ENCODE data around the gene ARHGAP15. TPM values are rescaled to one million over a fixed set of nuclear protein-coding genes. Genes with fewer than 3 reads are reported as not detected.

Gene ARHGAP15
- total and polyA plus RNA-seq, 7 experiments from 2014 or later: 164 to 311 (median 201) TPM

DNA sequence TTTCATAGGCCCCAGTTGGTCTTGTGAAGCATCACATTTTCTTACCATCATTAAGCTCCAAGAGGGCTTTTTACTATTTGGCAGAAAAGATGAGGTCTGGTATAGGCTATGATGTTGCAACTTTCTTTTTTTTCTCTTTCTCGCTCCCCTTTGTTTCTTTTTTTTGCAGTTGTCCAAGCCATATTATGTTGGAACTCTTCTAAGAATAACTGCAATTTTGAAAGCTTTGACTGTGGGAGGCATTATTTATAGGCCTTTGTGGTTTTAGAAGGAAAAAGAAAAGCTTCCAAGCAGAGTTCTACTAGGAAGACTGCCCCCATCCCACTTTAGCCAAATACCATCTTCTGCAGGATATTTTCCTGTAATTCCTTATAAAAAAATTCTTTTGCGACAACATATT is 571.6 kb downstream of the ARHGAP15 start:
- Histone ChIP-seq H3K36me3 (ENCODE audit: control insufficient read depth in 2 of 3, insufficient read depth in 3 of 3, low read length in 3 of 3) (peaks cover 4 to 43% (median 12%) of the 10 kb centered on the region in 3 experiments), H3K4me3 (ENCODE audit: low read length) (no peak overlapping the region), H3K27me3 (ENCODE audit: control insufficient read depth in 2 of 2, insufficient read depth in 2 of 2, low read length in 2 of 2) (no peaks in the 10 kb centered on the region), H3K27ac (ENCODE audit: low read depth, low read length) (no peak overlapping the region), H3K9me3 (ENCODE audit: control insufficient read depth in 2 of 3, low read length in 3 of 3) (no peaks in the 10 kb centered on the region), H3K4me1 (ENCODE audit: control insufficient read depth in 2 of 2, insufficient read depth in 2 of 2, low read length in 2 of 2) (no peaks in the 10 kb centered on the region)
- Mint-ChIP-seq H3K9me3 (peaks cover 0 to 6% (median 0%) of the 10 kb centered on the region in 11 donors), H3K36me3 (peaks cover 29 to 80% (median 60%) of the 10 kb centered on the region in 5 donors), H3K4me3 (no peak overlapping the region), H3K4me1 (peaks cover 0 to 19% (median 7%) of the 10 kb centered on the region in 7 donors), H3K27me3 (no peaks in the 10 kb centered on the region), H3K27ac (peak overlapping the region in 1 of 9 donors; percentile 29)
- ATAC-seq: no peak
- DNase-seq: no peak
- POLR2A ChIA-PET: interaction anchor here (1.0 kb wide), 1 partner anchor 11 kb away, joined by 4 read pairs; no protein-coding TSS in a partner anchor
- intact Hi-C loops (cut with micrococcal nuclease): no loop called here
- CTCF ChIA-PET: no interaction called here

DNA sequence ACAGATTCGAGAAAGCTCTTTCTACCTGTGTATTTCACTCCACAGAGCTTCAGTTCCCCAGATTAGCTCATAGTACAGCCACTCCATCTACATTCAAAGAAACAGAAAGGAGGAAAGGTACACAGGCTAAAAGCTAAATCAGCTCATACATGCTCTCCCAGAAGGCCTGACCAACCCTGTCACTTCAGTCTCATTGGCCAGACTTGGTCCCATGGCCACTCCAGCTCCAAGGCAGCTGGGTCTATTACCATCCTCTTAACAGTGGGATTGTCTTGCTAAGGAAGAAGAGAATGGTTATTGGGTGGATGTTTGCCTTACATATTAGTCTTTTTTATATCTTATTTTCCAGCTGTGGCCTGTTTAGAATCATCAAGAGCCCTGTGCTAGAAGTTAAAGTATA is 572.6 kb downstream of the ARHGAP15 start:
- Histone ChIP-seq H3K4me1 (ENCODE audit: control insufficient read depth in 2 of 2, insufficient read depth in 2 of 2, low read length in 2 of 2) (no peaks in the 10 kb centered on the region), H3K27me3 (ENCODE audit: control insufficient read depth in 2 of 2, insufficient read depth in 2 of 2, low read length in 2 of 2) (no peaks in the 10 kb centered on the region), H3K36me3 (ENCODE audit: control insufficient read depth in 2 of 3, insufficient read depth in 3 of 3, low read length in 3 of 3) (peaks cover 4 to 51% (median 12%) of the 10 kb centered on the region in 3 experiments), H3K9me3 (ENCODE audit: control insufficient read depth in 2 of 3, low read length in 3 of 3) (no peaks in the 10 kb centered on the region), H3K27ac (ENCODE audit: low read depth, low read length) (no peak overlapping the region), H3K4me3 (ENCODE audit: low read length) (no peak overlapping the region)
- DNase-seq: no peak
- H3K27ac Mint-ChIP-seq: peak overlapping the region in 1 of 9 donors; percentile 41
- H3K9me3 Mint-ChIP-seq: peaks cover 0 to 8% (median 1%) of the 10 kb centered on the region in 11 donors
- peaks cover 31 to 90% (median 59%) of the 10 kb centered on the region in 5 donors for H3K36me3 Mint-ChIP-seq
- H3K4me1 Mint-ChIP-seq: peaks cover 0 to 20% (median 7%) of the 10 kb centered on the region in 7 donors
- no peaks in the 10 kb centered on the region for H3K27me3 Mint-ChIP-seq
- intact Hi-C loops (cut with micrococcal nuclease): no loop called here
- CTCF ChIA-PET: no interaction called here
- POLR2A ChIA-PET: interaction anchor here (1.0 kb wide), 1 partner anchor 12 kb away, joined by 4 read pairs; no protein-coding TSS in a partner anchor
- H3K4me3 Mint-ChIP-seq: no peak overlapping the region
- no peak for ATAC-seq

DNA sequence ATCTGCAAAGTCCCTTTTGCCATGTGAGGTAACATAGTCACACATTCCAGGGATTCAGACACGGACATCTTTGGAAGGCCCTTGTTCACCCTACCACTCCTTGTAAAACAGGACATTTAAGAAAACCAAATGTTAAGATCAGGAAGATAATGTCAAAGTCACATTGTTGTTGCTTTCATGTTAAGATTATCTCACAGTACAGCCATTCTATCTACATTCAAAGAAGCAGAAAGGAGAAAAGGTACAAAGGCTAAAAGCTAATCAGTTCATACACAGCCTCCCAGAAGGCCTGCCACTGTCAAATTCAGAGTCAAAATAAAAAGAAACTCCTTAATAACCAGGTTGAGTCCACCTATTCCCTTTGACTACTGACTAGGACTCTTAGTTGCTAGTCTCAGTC is 573.7 kb downstream of the ARHGAP15 start:
- Histone ChIP-seq H3K9me3 (ENCODE audit: control insufficient read depth in 2 of 3, low read length in 3 of 3) (no peaks in the 10 kb centered on the region), H3K4me1 (ENCODE audit: control insufficient read depth in 2 of 2, insufficient read depth in 2 of 2, low read length in 2 of 2) (no peaks in the 10 kb centered on the region), H3K36me3 (ENCODE audit: control insufficient read depth in 2 of 3, insufficient read depth in 3 of 3, low read length in 3 of 3) (peaks cover 4 to 58% (median 12%) of the 10 kb centered on the region in 3 experiments), H3K27me3 (ENCODE audit: control insufficient read depth in 2 of 2, insufficient read depth in 2 of 2, low read length in 2 of 2) (no peaks in the 10 kb centered on the region), H3K27ac (ENCODE audit: low read depth, low read length) (no peak overlapping the region), H3K4me3 (ENCODE audit: low read length) (no peak overlapping the region)
- Mint-ChIP-seq H3K4me1 (peaks cover 0 to 29% (median 13%) of the 10 kb centered on the region in 7 donors), H3K4me3 (no peak overlapping the region), H3K27ac (peak overlapping the region in 1 of 9 donors; percentile 28), H3K27me3 (no peaks in the 10 kb centered on the region), H3K9me3 (peaks cover 0 to 17% (median 8%) of the 10 kb centered on the region in 11 donors), H3K36me3 (peaks cover 41 to 90% (median 65%) of the 10 kb centered on the region in 5 donors)
- CTCF ChIA-PET: no interaction called here
- no peak for ATAC-seq
- intact Hi-C loops (cut with micrococcal nuclease): no loop called here
- DNase-seq: no peak
- POLR2A ChIA-PET: no interaction called here

DNA sequence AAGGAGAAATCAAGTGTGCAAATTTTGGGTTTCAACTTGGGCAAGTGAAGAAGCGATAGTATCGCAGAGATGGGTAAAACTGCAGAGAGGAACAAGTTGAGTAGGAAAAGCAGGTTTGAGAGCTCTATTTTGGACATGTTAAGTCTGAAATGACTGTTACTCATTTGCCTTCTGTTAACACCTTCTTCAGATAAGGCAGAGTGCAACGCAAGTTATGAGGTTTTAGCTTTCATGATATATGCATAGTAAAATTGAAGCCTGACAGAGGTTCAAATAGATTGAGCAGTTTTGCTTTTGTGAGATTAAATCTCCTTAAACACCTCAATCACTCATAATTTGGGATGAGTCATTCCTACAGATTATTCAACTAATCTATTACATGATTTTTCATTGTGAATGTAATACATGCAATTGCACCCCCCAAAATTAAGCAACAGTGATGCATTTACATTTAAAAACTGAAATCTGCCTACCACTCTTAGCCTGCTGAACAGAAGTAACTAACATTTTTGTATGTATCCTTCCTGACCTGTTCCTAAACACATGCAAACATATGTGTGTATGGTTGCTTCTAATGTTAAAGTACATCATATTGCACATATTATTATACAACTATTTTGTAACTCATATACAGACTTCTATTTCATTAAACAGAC is 575.4 kb downstream of the ARHGAP15 start:
- POLR2A ChIA-PET: no interaction called here

DNA sequence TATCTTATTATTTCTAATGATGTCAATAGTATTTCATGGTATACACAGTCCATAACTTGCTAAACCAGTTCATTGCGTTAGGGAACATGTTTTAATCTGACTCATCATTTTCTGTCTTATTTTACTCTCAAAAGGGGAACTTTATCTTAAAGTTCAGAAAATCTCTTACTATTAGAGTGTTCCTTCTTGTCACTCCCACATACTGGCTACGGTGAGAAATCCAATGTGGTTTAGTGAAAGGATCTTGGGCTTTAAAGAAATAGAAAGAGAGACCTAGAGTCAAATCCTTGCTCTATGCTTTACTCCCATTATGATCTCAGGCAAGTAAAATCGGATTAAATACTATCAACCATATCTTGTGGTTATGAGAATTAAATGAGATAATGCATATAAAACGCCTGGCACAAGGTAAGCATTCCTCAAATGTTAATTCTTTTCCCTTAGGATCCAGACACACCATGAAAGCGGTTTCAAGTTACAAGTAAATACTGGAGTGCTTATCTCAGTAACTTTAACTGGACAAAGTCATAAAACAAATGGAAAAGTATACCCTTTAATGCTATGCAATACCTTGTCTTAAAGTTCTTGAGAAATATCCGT is 576.0 kb downstream of the ARHGAP15 start:
- peaks cover 0 to 29% (median 12%) of the 10 kb centered on the region in 7 donors for H3K4me1 Mint-ChIP-seq
- peaks cover 4 to 28% (median 11%) of the 10 kb centered on the region in 11 donors for H3K9me3 Mint-ChIP-seq
- DNase-seq (no peak), ATAC-seq (peak; percentile 41)
- intact Hi-C loops (cut with micrococcal nuclease): loop anchor here in 1 of 2 donors (1.0 kb wide), 1 partner anchor 8 kb away; no protein-coding TSS in a partner anchor
- Histone ChIP-seq H3K27ac (ENCODE audit: low read depth, low read length) (no peak overlapping the region), H3K9me3 (ENCODE audit: control insufficient read depth in 2 of 3, low read length in 3 of 3) (no peaks in the 10 kb centered on the region), H3K4me3 (ENCODE audit: low read length) (no peak overlapping the region), H3K36me3 (ENCODE audit: control insufficient read depth in 2 of 3, insufficient read depth in 3 of 3, low read length in 3 of 3) (peaks cover 4 to 68% (median 12%) of the 10 kb centered on the region in 3 experiments), H3K27me3 (ENCODE audit: control insufficient read depth in 2 of 2, insufficient read depth in 2 of 2, low read length in 2 of 2) (no peaks in the 10 kb centered on the region), H3K4me1 (ENCODE audit: control insufficient read depth in 2 of 2, insufficient read depth in 2 of 2, low read length in 2 of 2) (no peaks in the 10 kb centered on the region)
- no peaks in the 10 kb centered on the region for H3K27me3 Mint-ChIP-seq
- H3K4me3 Mint-ChIP-seq: no peak overlapping the region
- peaks cover 51 to 93% (median 80%) of the 10 kb centered on the region in 5 donors for H3K36me3 Mint-ChIP-seq
- H3K27ac Mint-ChIP-seq: peak overlapping the region in 1 of 9 donors; percentile 18
- POLR2A ChIA-PET: no interaction called here
- CTCF ChIA-PET: no interaction called here

More for the DNA sequence above, 575.4 kb downstream of the ARHGAP15 start:
- DNase-seq (no peak), ATAC-seq (no peak)
- peak overlapping the region in 3 of 9 donors; percentile 2 to 18 (median 12) for H3K27ac Mint-ChIP-seq
- peaks cover 45 to 93% (median 75%) of the 10 kb centered on the region in 5 donors for H3K36me3 Mint-ChIP-seq
- no peak overlapping the region for H3K4me3 Mint-ChIP-seq
- CTCF ChIA-PET: no interaction called here
- H3K27me3 Mint-ChIP-seq: no peaks in the 10 kb centered on the region
- peaks cover 0 to 22% (median 9%) of the 10 kb centered on the region in 11 donors for H3K9me3 Mint-ChIP-seq
- intact Hi-C loops (cut with micrococcal nuclease): loop anchor here in 1 of 2 donors (1.0 kb wide), 1 partner anchor 9 kb away; no protein-coding TSS in a partner anchor
- H3K27me3 ChIP-seq (ENCODE audit: control insufficient read depth in 2 of 2, insufficient read depth in 2 of 2, low read length in 2 of 2): no peaks in the 10 kb centered on the region
- H3K9me3 ChIP-seq (ENCODE audit: control insufficient read depth in 2 of 3, low read length in 3 of 3): no peaks in the 10 kb centered on the region
- H3K4me3 ChIP-seq (ENCODE audit: low read length): no peak overlapping the region
- H3K4me1 ChIP-seq (ENCODE audit: control insufficient read depth in 2 of 2, insufficient read depth in 2 of 2, low read length in 2 of 2): no peaks in the 10 kb centered on the region
- peaks cover 4 to 63% (median 12%) of the 10 kb centered on the region in 3 experiments for H3K36me3 ChIP-seq (ENCODE audit: control insufficient read depth in 2 of 3, insufficient read depth in 3 of 3, low read length in 3 of 3)
- peaks cover 0 to 23% (median 10%) of the 10 kb centered on the region in 7 donors for H3K4me1 Mint-ChIP-seq
- H3K27ac ChIP-seq (ENCODE audit: low read depth, low read length): no peak overlapping the region

DNA sequence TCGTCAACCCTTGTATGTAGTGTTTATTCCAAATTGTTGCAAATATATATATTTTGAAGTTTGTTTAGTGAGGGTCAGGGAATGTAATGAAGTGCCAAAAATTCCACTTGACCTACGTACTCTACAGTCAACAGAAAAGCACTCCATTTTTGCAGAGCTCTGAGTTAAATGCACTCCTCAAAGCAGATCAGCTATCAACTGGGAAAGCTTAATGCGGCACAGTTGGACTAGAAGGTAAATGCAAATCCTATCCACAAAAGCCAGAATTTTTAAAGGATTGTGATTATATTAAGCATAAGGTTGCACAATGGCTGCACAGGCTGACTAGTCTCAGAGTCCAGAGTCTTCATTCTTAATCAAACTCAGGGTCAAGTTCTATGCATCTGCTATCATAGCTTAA is 577.1 kb downstream of the ARHGAP15 start:
- Mint-ChIP-seq H3K4me1 (peaks cover 0 to 32% (median 23%) of the 10 kb centered on the region in 7 donors), H3K4me3 (no peak overlapping the region), H3K27ac (no peak overlapping the region), H3K27me3 (no peaks in the 10 kb centered on the region), H3K36me3 (peaks cover 51 to 98% (median 88%) of the 10 kb centered on the region in 5 donors), H3K9me3 (peaks cover 7 to 39% (median 13%) of the 10 kb centered on the region in 11 donors)
- Histone ChIP-seq H3K27me3 (ENCODE audit: control insufficient read depth in 2 of 2, insufficient read depth in 2 of 2, low read length in 2 of 2) (no peaks in the 10 kb centered on the region), H3K27ac (ENCODE audit: low read depth, low read length) (no peak overlapping the region), H3K36me3 (ENCODE audit: control insufficient read depth in 2 of 3, insufficient read depth in 3 of 3, low read length in 3 of 3) (peaks cover 4 to 75% (median 12%) of the 10 kb centered on the region in 3 experiments), H3K4me1 (ENCODE audit: control insufficient read depth in 2 of 2, insufficient read depth in 2 of 2, low read length in 2 of 2) (no peaks in the 10 kb centered on the region), H3K4me3 (ENCODE audit: low read length) (no peak overlapping the region), H3K9me3 (ENCODE audit: control insufficient read depth in 2 of 3, low read length in 3 of 3) (no peaks in the 10 kb centered on the region)
- CTCF ChIA-PET: no interaction called here
- POLR2A ChIA-PET: no interaction called here
- no peak for DNase-seq
- intact Hi-C loops (cut with micrococcal nuclease): no loop called here
- no peak for ATAC-seq

Data from naive thymus-derived CD4-positive, alpha-beta T cell (primary cell).